Stimulated activated naive B cell treated with anti-CD40 and anti-IgM and Interleukin-4, amounts not matched to agents 10 μg/mL and 1 μg/mL and 100 μg/mL, for 72 hours (primary cell): Measurements from ENCODE around the gene RTL10.
"Not testable (repeated sequence)": the region's sequence is repeated elsewhere in the genome, so short reads cannot be mapped to it uniquely, and the experiment has no call there.

Source experiments
- ATAC-seq, 2 donors: fragments of 150-1000 bp; cut with Tn5 transposase; replicated peaks; 2 replicates each; pipeline ENCODE4 v1.10.0; 2021; ENCODE audit warnings: moderate library complexity in 1 of 2
- DNase-seq: peaks from one replicate; pipeline ENCODE4 v3.0.0; 2021
- H3K27ac Mint-ChIP-seq: one replicate; pipeline ENCODE4 v1.8.0; 2022; ENCODE audit warnings: mild to moderate bottlenecking, mixed read lengths
- H3K27me3 Mint-ChIP-seq, 2 donors: one replicate each; pipeline ENCODE4 v1.8.0; 2022; ENCODE audit warnings: mixed read lengths in 2 of 2
- H3K36me3 Mint-ChIP-seq, 2 donors: one replicate each; pipeline ENCODE4 v1.8.0; 2022; ENCODE audit warnings: mixed read lengths in 2 of 2, mild to moderate bottlenecking in 1 of 2
- H3K4me1 Mint-ChIP-seq, 2 donors: one replicate each; pipeline ENCODE4 v1.8.0; 2022; ENCODE audit warnings: mixed read lengths in 2 of 2, mild to moderate bottlenecking in 1 of 2
- H3K4me3 Mint-ChIP-seq, 2 donors: one replicate each; pipeline ENCODE4 v1.8.0; 2022; ENCODE audit warnings: mild to moderate bottlenecking in 2 of 2, mixed read lengths in 2 of 2, moderate library complexity in 1 of 2
- H3K9me3 Mint-ChIP-seq, 2 donors: one replicate each; pipeline ENCODE4 v1.8.0; 2022; ENCODE audit warnings: mixed read lengths in 2 of 2, mild to moderate bottlenecking in 1 of 2

RTL10 gene

GRCh38 chr22:19841641-19842392 lies 12.9 kb downstream of the RTL10 start:
- H3K36me3 Mint-ChIP-seq, result peaks cover 16 to 30% of the 10 kb centered on the region in 2 donors
- no peaks in the 10 kb centered on the region for H3K9me3 Mint-ChIP-seq
- H3K27me3 Mint-ChIP-seq, result no peaks in the 10 kb centered on the region
- ATAC-seq, result peak; percentile 55 to 57
- H3K4me1 Mint-ChIP-seq, result peaks cover 27 to 45% of the 10 kb centered on the region in 2 donors
- no peak overlapping the region for H3K4me3 Mint-ChIP-seq
- DNase-seq, result no peak
- peak overlapping the region; percentile 77 for H3K27ac Mint-ChIP-seq

- no peak for ATAC-seq
Observed at GRCh38 chr22:19840955-19841640, 13.6 kb downstream of the RTL10 start.

GRCh38 chr22:19840059-19840458 lies 14.6 kb downstream of the RTL10 start:
- H3K27me3 Mint-ChIP-seq, result no peaks in the 10 kb centered on the region
- peaks cover 17 to 40% of the 10 kb centered on the region in 2 donors for H3K4me1 Mint-ChIP-seq
- ATAC-seq (no peak), DNase-seq (no peak)
- no peaks in the 10 kb centered on the region for H3K9me3 Mint-ChIP-seq
- H3K36me3 Mint-ChIP-seq, result peaks cover 12 to 24% of the 10 kb centered on the region in 2 donors
- H3K4me3 Mint-ChIP-seq, result no peak overlapping the region
- H3K27ac Mint-ChIP-seq, result no peak overlapping the region

More at GRCh38 chr22:19840955-19841640, 13.6 kb downstream of the RTL10 start:
- Mint-ChIP-seq H3K27me3 (no peaks in the 10 kb centered on the region), H3K27ac (no peak overlapping the region), H3K4me1 (peaks cover 27 to 49% of the 10 kb centered on the region in 2 donors), H3K36me3 (peaks cover 14 to 27% of the 10 kb centered on the region in 2 donors), H3K9me3 (no peaks in the 10 kb centered on the region), H3K4me3 (no peak overlapping the region)
- no peak for DNase-seq

- Mint-ChIP-seq H3K27me3 (no peaks in the 10 kb centered on the region), H3K36me3 (peaks cover 8 to 15% of the 10 kb centered on the region in 2 donors), H3K27ac (no peak overlapping the region), H3K9me3 (no peaks in the 10 kb centered on the region), H3K4me3 (no peak overlapping the region), H3K4me1 (peaks cover 8 to 26% of the 10 kb centered on the region in 2 donors)
- no peak for DNase-seq
- ATAC-seq, result no peak
Observed at GRCh38 chr22:19837915-19838314, 16.8 kb downstream of the RTL10 start.

- Mint-ChIP-seq H3K4me3 (no peak overlapping the region), H3K27me3 (no peaks in the 10 kb centered on the region), H3K27ac (no peak overlapping the region), H3K9me3 (no peaks in the 10 kb centered on the region), H3K36me3 (peaks cover 8 to 11% of the 10 kb centered on the region in 2 donors), H3K4me1 (peaks cover 7 to 26% of the 10 kb centered on the region in 2 donors)
- DNase-seq (no peak), ATAC-seq (no peak)
Observed at GRCh38 chr22:19836512-19836911, 18.2 kb downstream of the RTL10 start.

GRCh38 chr22:19834599-19834998 lies 20.1 kb downstream of the RTL10 start:
- Mint-ChIP-seq H3K9me3 (no peaks in the 10 kb centered on the region), H3K27ac (no peak overlapping the region)
- no peak for ATAC-seq

GRCh38 chr22:19833327-19833726 lies 21.3 kb downstream of the RTL10 start:
- H3K9me3 Mint-ChIP-seq, H3K27ac Mint-ChIP-seq: not testable (repeated sequence)

More at GRCh38 chr22:19834599-19834998, 20.1 kb downstream of the RTL10 start:
- H3K36me3 Mint-ChIP-seq, result peaks cover 6 to 8% of the 10 kb centered on the region in 2 donors
- peaks cover 7 to 24% of the 10 kb centered on the region in 2 donors for H3K4me1 Mint-ChIP-seq
- H3K4me3 Mint-ChIP-seq, result no peak overlapping the region
- DNase-seq, result no peak
- H3K27me3 Mint-ChIP-seq, result no peaks in the 10 kb centered on the region

GRCh38 chr22:19832476-19833108 lies 22.1 kb downstream of the RTL10 start:
- peak; percentile 71 to 82 for ATAC-seq
- Mint-ChIP-seq H3K36me3 (peaks cover 2 to 4% of the 10 kb centered on the region in 2 donors), H3K9me3 (no peaks in the 10 kb centered on the region), H3K4me1 (peaks cover 7 to 19% of the 10 kb centered on the region in 2 donors), H3K4me3 (no peak overlapping the region), H3K27me3 (no peaks in the 10 kb centered on the region), H3K27ac (peak overlapping the region; percentile 37)
- DNase-seq, result no peak

More at GRCh38 chr22:19833327-19833726, 21.3 kb downstream of the RTL10 start:
- H3K27me3 Mint-ChIP-seq, H3K36me3 Mint-ChIP-seq, H3K4me3 Mint-ChIP-seq, DNase-seq, ATAC-seq: not testable (repeated sequence)
- peaks cover 7 to 24% of the 10 kb centered on the region in 2 donors for H3K4me1 Mint-ChIP-seq

GRCh38 chr22:19831979-19832378 lies 22.7 kb downstream of the RTL10 start:
- not testable (repeated sequence) for H3K27ac Mint-ChIP-seq

GRCh38 chr22:19831016-19831415 lies 23.7 kb downstream of the RTL10 start:
- H3K36me3 Mint-ChIP-seq, result peaks cover 5 to 16% of the 10 kb centered on the region in 2 donors
- no peak for DNase-seq
- no peak overlapping the region for H3K4me3 Mint-ChIP-seq
- no peaks in the 10 kb centered on the region for H3K27me3 Mint-ChIP-seq
- H3K27ac Mint-ChIP-seq, result no peak overlapping the region
- no peak for ATAC-seq
- peaks cover 7 to 10% of the 10 kb centered on the region in 2 donors for H3K4me1 Mint-ChIP-seq
- peaks cover 3% of the 10 kb centered on the region in 2 donors for H3K9me3 Mint-ChIP-seq

More at GRCh38 chr22:19831979-19832378, 22.7 kb downstream of the RTL10 start:
- H3K9me3 Mint-ChIP-seq, H3K4me3 Mint-ChIP-seq, DNase-seq, ATAC-seq, H3K27me3 Mint-ChIP-seq, H3K36me3 Mint-ChIP-seq: not testable (repeated sequence)
- H3K4me1 Mint-ChIP-seq, result peaks cover 7 to 16% of the 10 kb centered on the region in 2 donors

- H3K4me1 Mint-ChIP-seq, result peaks cover 14 to 18% of the 10 kb centered on the region in 2 donors
- no peaks in the 10 kb centered on the region for H3K27me3 Mint-ChIP-seq
- H3K36me3 Mint-ChIP-seq, result peaks cover 10 to 26% of the 10 kb centered on the region in 2 donors
- no peak overlapping the region for H3K27ac Mint-ChIP-seq
- no peak overlapping the region for H3K4me3 Mint-ChIP-seq
- DNase-seq (no peak), ATAC-seq (no peak)
- peaks cover 3% of the 10 kb centered on the region in 2 donors for H3K9me3 Mint-ChIP-seq
Observed at GRCh38 chr22:19828035-19828401, 26.7 kb downstream of the RTL10 start.

- Mint-ChIP-seq H3K4me3 (no peak overlapping the region), H3K27me3 (no peaks in the 10 kb centered on the region), H3K9me3 (peaks cover 3% of the 10 kb centered on the region in 2 donors), H3K4me1 (peaks cover 8 to 13% of the 10 kb centered on the region in 2 donors), H3K27ac (no peak overlapping the region), H3K36me3 (peaks cover 10 to 26% of the 10 kb centered on the region in 2 donors)
- DNase-seq, result no peak
- ATAC-seq, result no peak
Observed at GRCh38 chr22:19827341-19828034, 27.2 kb downstream of the RTL10 start.

- Mint-ChIP-seq H3K36me3 (peaks cover 15 to 26% of the 10 kb centered on the region in 2 donors), H3K27me3 (no peaks in the 10 kb centered on the region), H3K9me3 (peaks cover 3% of the 10 kb centered on the region in 2 donors), H3K4me3 (no peak overlapping the region), H3K27ac (no peak overlapping the region), H3K4me1 (peaks cover 7 to 8% of the 10 kb centered on the region in 2 donors)
- no peak for ATAC-seq
- DNase-seq, result no peak
Observed at GRCh38 chr22:19826619-19826950, 28.1 kb downstream of the RTL10 start.
